GM12878 (cell line): ENCODE data around the gene FTL. TPM values are rescaled to one million over a fixed set of nuclear protein-coding genes. Genes with fewer than 3 reads are reported as not detected.

Experiments
- BACH1 ChIP-seq: fragments of 450-650 bp; IDR thresholded peaks from 2 replicates; pipeline ENCODE4 v1.6.1; 2017; ENCODE audit warnings: mild to moderate bottlenecking, borderline replicate concordance
- CBFB ChIP-seq: IDR thresholded peaks from 2 replicates; pipeline ENCODE4 v1.6.1; 2016; ENCODE audit warnings: antibody characterized with exemption, low read depth
- CTCF ChIP-seq, 3 experiments: IDR thresholded peaks in 2 of 3; conservative IDR thresholded peaks in 1 of 3; 2 replicates each; pipeline ENCODE4 v1.5.1; 2011; ENCODE audit warnings: low read depth in 3 of 3, low read length in 3 of 3, mild to moderate bottlenecking in 3 of 3, control low read depth in 2 of 3, moderate library complexity in 2 of 3, inconsistent platforms in 1 of 3, mixed read lengths in 1 of 3; ENCODE audit not compliant: control insufficient read depth in 2 of 3, insufficient read depth in 1 of 3; ENCODE audit errors: extremely low read depth in 1 of 3
- E2F4 ChIP-seq: IDR thresholded peaks from 2 replicates; pipeline ENCODE4 v1.6.1; 2012; ENCODE audit warnings: low read depth, low read length, improper control_type of control experiment
- EGR1 ChIP-seq, 2 experiments: IDR thresholded peaks; 1 replicate in 1 of 2; 2 replicates in 1 of 2; pipeline ENCODE4 v1.6.1; 2011 to 2012; ENCODE audit warnings: low read depth in 2 of 2, low read length in 2 of 2, borderline replicate concordance in 1 of 2, mild to moderate bottlenecking in 1 of 2, moderate library complexity in 1 of 2
- FOXK2 ChIP-seq: fragments of 450-650 bp; IDR thresholded peaks from 2 replicates; pipeline ENCODE4 v1.6.1; 2017; ENCODE audit warnings: mild to moderate bottlenecking, moderate library complexity
- HDAC6 ChIP-seq: fragments of 200-600 bp; sonication (generic); IDR thresholded peaks from one replicate; pipeline ENCODE4 v1.8.0; 2017; ENCODE audit warnings: antibody characterized with exemption; ENCODE audit not compliant: unreplicated experiment
- MXI1 ChIP-seq: fragments of 150-350 bp; IDR thresholded peaks from 2 replicates; pipeline ENCODE4 v1.6.1; 2011; ENCODE audit warnings: low read depth, mild to moderate bottlenecking, inconsistent platforms, low read length, improper control_type of control experiment
- NR2C1 ChIP-seq: fragments of 450-650 bp; IDR thresholded peaks from 2 replicates; pipeline ENCODE4 v1.6.1; 2017; ENCODE audit warnings: antibody characterized with exemption, mild to moderate bottlenecking, moderate library complexity
- PAX8 ChIP-seq: fragments of 450-650 bp; IDR thresholded peaks from 2 replicates; pipeline ENCODE4 v1.6.1; 2017; ENCODE audit warnings: mild to moderate bottlenecking, moderate library complexity
- PML ChIP-seq: IDR thresholded peaks from 2 replicates; pipeline ENCODE4 v1.6.1; 2012; ENCODE audit warnings: low read length, inconsistent platforms
- POLR2A ChIP-seq: IDR thresholded peaks from 2 replicates; pipeline ENCODE4 v1.6.1; 2011; ENCODE audit warnings: low read depth, mild to moderate bottlenecking, low read length
- PRDM15 ChIP-seq: fragments of 450-650 bp; formaldehyde crosslinking; IDR thresholded peaks from 2 replicates; pipeline ENCODE4 v1.4.0; 2020; ENCODE audit warnings: mild to moderate bottlenecking, moderate library complexity
- RELA ChIP-seq: fragments of 450-650 bp; IDR thresholded peaks from 2 replicates; pipeline ENCODE4 v1.8.0; 2014; ENCODE audit warnings: borderline replicate concordance; ENCODE audit not compliant: partially characterized antibody
- REST ChIP-seq: IDR thresholded peaks from 2 replicates; pipeline ENCODE4 v1.6.1; 2012; ENCODE audit warnings: mild to moderate bottlenecking, low read depth, low read length
- SREBF2 ChIP-seq: IDR thresholded peaks from 2 replicates; pipeline ENCODE4 v1.6.1; 2012; ENCODE audit warnings: mild to moderate bottlenecking, low read length
- SUPT20H ChIP-seq: IDR thresholded peaks from 2 replicates; pipeline ENCODE4 v1.6.1; 2011; ENCODE audit warnings: low read depth, mild to moderate bottlenecking, low read length, moderate library complexity, borderline replicate concordance; ENCODE audit not compliant: control insufficient read depth
- USF1 ChIP-seq: IDR thresholded peaks from 2 replicates; pipeline ENCODE4 v1.6.1; 2011; ENCODE audit warnings: borderline replicate concordance, low read depth, mild to moderate bottlenecking, moderate library complexity, mixed read lengths, low read length; ENCODE audit not compliant: insufficient read depth; ENCODE audit errors: extremely low read length
- polyA plus RNA-seq, 11 experiments: library from polyadenylated mRNA; depleted of rRNA in 4 of 11; unstranded in 6 of 11; stranded (reverse) in 5 of 11; fragments of >200 nt; fragmentation: Nextera tagmentation in 4 of 11; fragmentation: Illumina TruSeq in 1 of 11; extraction: Ambion mirVana in 4 of 11; extraction: Trizol in 1 of 11; gene quantifications; 1 replicate in 1 of 11; 2 replicates in 10 of 11; pipeline versions ENCODE4 v1.2.1 to v1.2.3, GENCODE V29; 2011 to 2016; ENCODE audit warnings: inconsistent platforms in 2 of 11, missing spikeins in 2 of 11, low read depth in 1 of 11
- total RNA-seq, 4 experiments: library from RNA; depleted of rRNA in 3 of 4; stranded (reverse); fragments of >200 nt in 3 of 4; fragmentation: Illumina TruSeq in 1 of 4; extraction: Trizol in 1 of 4; gene quantifications; 2 replicates each; pipeline versions ENCODE4 v1.2.1 to v1.2.3, GENCODE V29; 2013 to 2021

FTL gene
- total and polyA plus RNA-seq, 10 of the 15 experiments (the other 5 are each of a cell fraction or from before 2014, with no cell fraction given): 364 to 8,913 (median 1,595) TPM

GRCh38 chr19:48965040-48965805 lies at the start of gene FTL (continued):
- peak; percentile 93 for TF ChIP-seq HDAC6
- peak; percentile 49; the same call in 1 of the 2 replicates for TF ChIP-seq MXI1
- peak; percentile 46; the same call in 1 of the 2 replicates for TF ChIP-seq FOXK2
- no peak for TF ChIP-seq PRDM15 (CRISPR knock-in tag)
- peak; percentile 95 for TF ChIP-seq POLR2A
- TF ChIP-seq BACH1: peak; percentile 91
- TF ChIP-seq EGR1 (IDR thresholded peaks at IDR 0.05; ENCODE audit: borderline replicate concordance in 1 of 2, low read depth in 2 of 2, low read length in 2 of 2): peak in 1 of 2 experiments; percentile 41; a peak in 1 of 3 replicates
- TF ChIP-seq REST: no peak
- no peak for TF ChIP-seq CTCF (IDR thresholded peaks at IDR 0.05 in 2 of 3, conservative IDR thresholded peaks at IDR 0.05 in 1 of 3; ENCODE audit: control insufficient read depth in 2 of 3, extremely low read depth in 1 of 3, insufficient read depth in 1 of 3, low read depth in 3 of 3, low read length in 3 of 3)
- peak; percentile 57 for TF ChIP-seq USF1
- TF ChIP-seq E2F4: no peak
- no peak for TF ChIP-seq SUPT20H
- no peak for TF ChIP-seq SREBF2
- no peak for TF ChIP-seq RELA
- TF ChIP-seq CBFB: peak; percentile 95
- peak; percentile 99 for TF ChIP-seq PML
- TF ChIP-seq PAX8: no peak
- TF ChIP-seq NR2C1: no peak
